HG03457 (cell line): ENCODE results near the gene POGK.
A peak's percentile ranks its signal among the peaks of the same experiment; 100 is the strongest.
"Not testable (repeated sequence)": the region's sequence is repeated elsewhere in the genome, so short reads cannot be mapped to it uniquely, and the experiment has no call there.

ENCODE experiments used
- ATAC-seq: cut with Tn5 transposase; IDR thresholded peaks from one replicate; pipeline ENCODE4 v1.9.1; 2021; ENCODE audit warnings: moderate number of reproducible peaks; ENCODE audit not compliant: unreplicated experiment

The POGK gene

GRCh38 chr1:166852918-166853317 lies 13.6 kb downstream of the POGK start:
- no peak for ATAC-seq

- no peak for ATAC-seq
These were observed 16.3 kb downstream of the POGK start for GRCh38 chr1:166855558-166855957.

GRCh38 chr1:166857995-166858394 lies 18.7 kb downstream of the POGK start:
- ATAC-seq, result no peak

GRCh38 chr1:166858726-166859419 lies 19.6 kb downstream of the POGK start:
- ATAC-seq, result no peak

GRCh38 chr1:166859597-166859996 lies 20.3 kb downstream of the POGK start:
- no peak for ATAC-seq

GRCh38 chr1:166865926-166866325 lies 26.7 kb downstream of the POGK start:
- no peak for ATAC-seq

- ATAC-seq, result no peak
These were observed 29.4 kb downstream of the POGK start for GRCh38 chr1:166868639-166869038.

GRCh38 chr1:166869318-166870099 lies 30.2 kb downstream of the POGK start:
- no peak for ATAC-seq

- no peak for ATAC-seq
These were observed 31.3 kb downstream of the POGK start for GRCh38 chr1:166870584-166870983.

- ATAC-seq, result no peak
These were observed 35.2 kb downstream of the POGK start for GRCh38 chr1:166874464-166874863.

GRCh38 chr1:166875302-166875733 lies 36.0 kb downstream of the POGK start:
- no peak for ATAC-seq

- peak; percentile 86 for ATAC-seq
These were observed 36.7 kb downstream of the POGK start, which contains the start of gene TADA1 for GRCh38 chr1:166875734-166876539. Gene TADA1, minus strand, starts transcription at chr1:166876264. Its CDS starts 31 bp downstream, at chr1:166876233.

GRCh38 chr1:166876540-166876838 lies 37.2 kb downstream of the POGK start:
- ATAC-seq, result peak; percentile 7

- not testable (repeated sequence) for ATAC-seq
These were observed 39.1 kb downstream of the POGK start for GRCh38 chr1:166878173-166878917.

GRCh38 chr1:166882893-166883292 lies 43.6 kb downstream of the POGK start:
- ATAC-seq, result no peak

- no peak for ATAC-seq
These were observed 44.9 kb downstream of the POGK start for GRCh38 chr1:166884040-166884642.

- no peak for ATAC-seq
These were observed 45.7 kb downstream of the POGK start for GRCh38 chr1:166884971-166885370.

GRCh38 chr1:166888373-166889111 lies 49.3 kb downstream of the POGK start:
- no peak for ATAC-seq

- no peak for ATAC-seq
These were observed 50.5 kb downstream of the POGK start for GRCh38 chr1:166889776-166890175.

GRCh38 chr1:166895766-166896165 lies 56.5 kb downstream of the POGK start:
- no peak for ATAC-seq
